ENCODE measurements around the gene GEMIN7.

GRCh38 chr19:45075301-45076028 lies 3.6 kb upstream of the GEMIN7 start:
- TF ChIP-seq CTCF (optimal IDR thresholded peaks at IDR 0.05 in 1 of 3, IDR thresholded peaks at IDR 0.05 in 1 of 3, conservative IDR thresholded peaks at IDR 0.05 in 1 of 3; ENCODE audit: extremely low read depth in 1 of 3, insufficient read depth in 2 of 3, low read length in 3 of 3) (no peak), EZH2 (IDR thresholded peaks at IDR 0.05; ENCODE audit: low read length) (no peak)
